ENCODE measurements around the gene FAM177A1. TPM values are rescaled to one million over a fixed set of nuclear protein-coding genes. Genes with fewer than 3 reads are reported as not detected.
A peak's percentile ranks its signal among the peaks of the same experiment; 100 is the strongest.

The FAM177A1 gene
- total and polyA plus RNA-seq, 2 of the 13 experiments (the other 11 are each of a cell fraction or from before 2014, with no cell fraction given): 72.9 to 119 TPM

- TF ChIP-seq MAZ (IDR thresholded peaks at IDR 0.05; ENCODE audit: borderline replicate concordance, low read depth, low read length): peak; percentile 83
- peak; percentile 99 for TF ChIP-seq MAZ (CRISPR knock-in tag; IDR thresholded peaks at IDR 0.05; ENCODE audit: low read depth)
- TF ChIP-seq HNRNPK (IDR thresholded peaks at IDR 0.05; ENCODE audit: low read depth, low read length, poor library complexity, severe bottlenecking): peak; percentile 81
- TF ChIP-seq ZFP37 (CRISPR knock-in tag; IDR thresholded peaks at IDR 0.05; ENCODE audit: borderline replicate concordance): peak; percentile 77
- peak; percentile 93 for TF ChIP-seq ZNF576 (CRISPR knock-in tag; IDR thresholded peaks at IDR 0.05)
- TF ChIP-seq TFAP4 (IDR thresholded peaks at IDR 0.05; ENCODE audit: borderline replicate concordance, low read depth): peak; percentile 63; the same call in 1 of the 2 replicates
- TF ChIP-seq TOPORS (CRISPR knock-in tag; IDR thresholded peaks at IDR 0.05): peak; percentile 81; the same call in 1 of the 2 replicates
- TF ChIP-seq IKZF1 (IDR thresholded peaks at IDR 0.05): no peak
- peak; percentile 98 for TF ChIP-seq HOXA5 (CRISPR knock-in tag; IDR thresholded peaks at IDR 0.05)
- peak; percentile 100 for TF ChIP-seq KDM5B (CRISPR knock-in tag; IDR thresholded peaks at IDR 0.05; ENCODE audit: borderline replicate concordance)
- TF ChIP-seq IKZF5 (CRISPR knock-in tag; IDR thresholded peaks at IDR 0.05): peak; percentile 95
- peak; percentile 99 for TF ChIP-seq BCL3 (CRISPR knock-in tag; IDR thresholded peaks at IDR 0.05)
- TF ChIP-seq POLR2A (IDR thresholded peaks at IDR 0.05; ENCODE audit: insufficient read depth in 1 of 2, low read depth in 2 of 2, low read length in 2 of 2): peak; percentile 93 to 96
- TF ChIP-seq IRX3 (CRISPR knock-in tag; IDR thresholded peaks at IDR 0.05; ENCODE audit: borderline replicate concordance, low read depth): peak; percentile 81; the same call in 1 of the 2 replicates
- TF ChIP-seq ZNF550 (CRISPR knock-in tag; IDR thresholded peaks at IDR 0.05; ENCODE audit: borderline replicate concordance): no peak
- no peak; the same call in none of the 2 replicates for TF ChIP-seq MEIS1 (CRISPR knock-in tag; IDR thresholded peaks at IDR 0.05; ENCODE audit: borderline replicate concordance)
- TF ChIP-seq ZNF407 (CRISPR knock-in tag; IDR thresholded peaks at IDR 0.05; ENCODE audit: not compliant biosample characterization): peak; percentile 100
Measured at GRCh38 chr14:35046048-35046750, at the start of gene FAM177A1 (continued).
